GM13977 (cell line): ENCODE measurements around the gene AFDN.

ENCODE experiments used
- DNase-seq: peaks from one replicate; pipeline ENCODE4 v3.0.0; 2012; ENCODE audit warnings: low spot score
- CTCF ChIP-seq: IDR thresholded peaks from 2 replicates; pipeline ENCODE4 v1.5.1; 2012; ENCODE audit warnings: mild to moderate bottlenecking, control low read depth; ENCODE audit not compliant: insufficient read depth; ENCODE audit errors: extremely low read depth, missing control alignments
- in situ Hi-C: fragments of 300-500 bp; cut with MboI; formaldehyde crosslinking; loops from one replicate; pipeline ENCODE4 v1.12.0; 2022; ENCODE audit warnings: low sequenced_read_pairs, low pct_unique_long_range_greater_than_20kb, mixed read lengths, inconsistent platforms; ENCODE audit not compliant: unreplicated experiment

Gene AFDN

GRCh38 chr6:167921831-167922230 is 95.1 kb downstream of the AFDN start:
- in situ Hi-C loops = no loop called here
- DNase-seq = no peak
- no peak for TF ChIP-seq CTCF

- DNase-seq = no peak
- no peak for TF ChIP-seq CTCF
- in situ Hi-C loops = no loop called here
Observed at GRCh38 chr6:167925026-167925425, 98.3 kb downstream of the AFDN start.

GRCh38 chr6:167927246-167927645 is 100.5 kb downstream of the AFDN start:
- in situ Hi-C loops = no loop called here
- no peak for TF ChIP-seq CTCF
- DNase-seq = no peak

- DNase-seq = no peak
- TF ChIP-seq CTCF = no peak
- in situ Hi-C loops = no loop called here
Observed at GRCh38 chr6:167928111-167928510, 101.4 kb downstream of the AFDN start.

GRCh38 chr6:167930295-167930694 is 103.6 kb downstream of the AFDN start:
- no peak for DNase-seq
- in situ Hi-C loops = no loop called here
- TF ChIP-seq CTCF = no peak

- no peak for TF ChIP-seq CTCF
- DNase-seq = no peak
- in situ Hi-C loops = no loop called here
Observed at GRCh38 chr6:167932468-167933276, 106.0 kb downstream of the AFDN start.
